Transverse colon (tissue), 3 donors: Measurements from ENCODE around the gene DCAF12.

Experiments
- EP300 ChIP-seq: sonication (generic); formaldehyde crosslinking; IDR thresholded peaks from one replicate; pipeline ENCODE4 v1.6.1; 2017; ENCODE audit warnings: antibody characterized with exemption, low read depth
- POLR2AphosphoS5 ChIP-seq, 3 donors: sonication (generic); formaldehyde crosslinking; IDR thresholded peaks; one replicate each; pipeline ENCODE4 v1.6.1; 2016; ENCODE audit warnings: antibody characterized with exemption in 3 of 3

DNA sequence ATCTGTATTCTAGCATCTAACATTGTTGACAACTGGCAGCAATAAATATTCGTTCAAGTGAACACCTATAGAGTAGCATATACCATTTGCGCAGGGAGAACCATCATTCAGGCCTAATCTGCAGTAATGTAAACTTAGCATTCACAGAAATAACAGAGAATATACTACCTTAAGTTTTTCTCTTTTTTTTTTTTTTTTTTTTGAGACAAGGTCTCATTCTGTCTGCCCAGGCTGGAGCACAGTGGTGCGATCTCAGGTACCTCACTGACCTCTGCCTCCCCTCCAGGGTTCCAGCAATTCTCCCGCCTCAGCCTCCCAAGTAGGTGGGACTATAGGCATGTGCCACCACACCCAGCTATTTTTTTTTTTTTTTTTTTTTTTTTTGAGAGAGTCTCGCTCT, 89.9 kb downstream of the DCAF12 start:
- TF ChIP-seq POLR2AphosphoS5 (IDR thresholded peaks at IDR 0.05) (no peak), EP300 (no peak)
